KMS-11 (cell line): ENCODE data around the gene RAPGEF5.

Experiments
- H2AFZ ChIP-seq: fragments of 200-600 bp; sonication (generic); 2 replicates; pipeline ENCODE4 v1.6.1; 2016; ENCODE audit warnings: antibody characterized with exemption, mixed run types, low read depth
- H3K27ac ChIP-seq: fragments of 200-600 bp; sonication (generic); 2 replicates; pipeline ENCODE4 v1.6.1; 2016; ENCODE audit warnings: mild to moderate bottlenecking, mixed run types
- H3K27me3 ChIP-seq: fragments of 200-600 bp; sonication (generic); 2 replicates; pipeline ENCODE4 v1.6.1; 2017; ENCODE audit warnings: mild to moderate bottlenecking, low read depth, mixed run types, moderate library complexity; ENCODE audit not compliant: insufficient read depth
- H3K36me3 ChIP-seq: fragments of 200-600 bp; sonication (generic); 2 replicates; pipeline ENCODE4 v1.6.1; 2017; ENCODE audit warnings: mild to moderate bottlenecking, mixed run types; ENCODE audit not compliant: insufficient read depth
- H3K4me1 ChIP-seq: fragments of 200-600 bp; sonication (generic); 2 replicates; pipeline ENCODE4 v1.6.1; 2016; ENCODE audit warnings: mild to moderate bottlenecking, low read depth, mixed run types; ENCODE audit not compliant: poor library complexity, severe bottlenecking
- H3K4me2 ChIP-seq: fragments of 200-600 bp; sonication (generic); 2 replicates; pipeline ENCODE4 v1.7.0; 2016; ENCODE audit warnings: mild to moderate bottlenecking, mixed run types
- H3K4me3 ChIP-seq: fragments of 200-600 bp; sonication (generic); IDR thresholded peaks from 2 replicates; pipeline ENCODE4 v1.6.1; 2017; ENCODE audit warnings: low read depth, low read length, mixed read lengths; ENCODE audit not compliant: insufficient read depth
- H3K79me2 ChIP-seq: fragments of 200-600 bp; sonication (generic); 2 replicates; pipeline ENCODE4 v1.6.1; 2016; ENCODE audit warnings: low read depth, mixed run types; ENCODE audit not compliant: insufficient read depth
- H3K9ac ChIP-seq: fragments of 200-600 bp; sonication (generic); 2 replicates; pipeline ENCODE4 v1.6.1; 2016; ENCODE audit warnings: mild to moderate bottlenecking, mixed run types
- H4K20me1 ChIP-seq: fragments of 200-600 bp; sonication (generic); 2 replicates; pipeline ENCODE4 v1.6.1; 2016; ENCODE audit warnings: mild to moderate bottlenecking, mixed run types; ENCODE audit not compliant: insufficient read depth
- TF ChIP-seq, protein P1 (sequence below): fragments of 200-600 bp; sonication (generic); conservative IDR thresholded peaks from 2 replicates; pipeline ENCODE4 v1.6.1; 2017; ENCODE audit warnings: low read depth, mild to moderate bottlenecking, antibody characterized with exemption, low read length, moderate library complexity, mixed read lengths

Gene RAPGEF5

DNA sequence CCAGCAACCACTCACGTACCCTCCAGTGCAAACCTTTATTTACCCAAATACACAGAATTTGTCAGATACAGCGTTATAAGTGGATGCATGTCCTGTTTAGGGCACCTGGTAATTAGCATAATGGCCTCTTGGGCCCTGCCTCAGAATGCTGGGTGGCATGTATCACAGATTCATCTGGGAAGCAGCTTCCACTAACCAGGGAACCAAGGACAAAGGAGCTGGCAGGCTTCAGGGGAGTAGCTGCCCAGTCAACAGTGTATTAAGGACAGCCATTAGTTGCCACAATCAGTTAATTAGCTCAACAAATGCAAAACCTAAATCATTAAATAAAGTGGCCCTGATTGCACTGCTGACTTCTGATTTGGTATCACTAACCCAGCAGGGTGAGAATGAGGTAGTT, 105.7 kb downstream of the RAPGEF5 start:
- H3K27me3 ChIP-seq, result no peaks in the 10 kb centered on the region
- H3K4me2 ChIP-seq, result no peak overlapping the region
- H2AFZ ChIP-seq, result no peak overlapping the region
- H3K27ac ChIP-seq, result no peak overlapping the region
- H4K20me1 ChIP-seq, result no peaks in the 10 kb centered on the region
- H3K79me2 ChIP-seq, result no peaks in the 10 kb centered on the region
- H3K36me3 ChIP-seq, result no peaks in the 10 kb centered on the region
- no peak overlapping the region for H3K9ac ChIP-seq
- H3K4me3 ChIP-seq, result no peak overlapping the region
- TF ChIP-seq, protein P1, sequence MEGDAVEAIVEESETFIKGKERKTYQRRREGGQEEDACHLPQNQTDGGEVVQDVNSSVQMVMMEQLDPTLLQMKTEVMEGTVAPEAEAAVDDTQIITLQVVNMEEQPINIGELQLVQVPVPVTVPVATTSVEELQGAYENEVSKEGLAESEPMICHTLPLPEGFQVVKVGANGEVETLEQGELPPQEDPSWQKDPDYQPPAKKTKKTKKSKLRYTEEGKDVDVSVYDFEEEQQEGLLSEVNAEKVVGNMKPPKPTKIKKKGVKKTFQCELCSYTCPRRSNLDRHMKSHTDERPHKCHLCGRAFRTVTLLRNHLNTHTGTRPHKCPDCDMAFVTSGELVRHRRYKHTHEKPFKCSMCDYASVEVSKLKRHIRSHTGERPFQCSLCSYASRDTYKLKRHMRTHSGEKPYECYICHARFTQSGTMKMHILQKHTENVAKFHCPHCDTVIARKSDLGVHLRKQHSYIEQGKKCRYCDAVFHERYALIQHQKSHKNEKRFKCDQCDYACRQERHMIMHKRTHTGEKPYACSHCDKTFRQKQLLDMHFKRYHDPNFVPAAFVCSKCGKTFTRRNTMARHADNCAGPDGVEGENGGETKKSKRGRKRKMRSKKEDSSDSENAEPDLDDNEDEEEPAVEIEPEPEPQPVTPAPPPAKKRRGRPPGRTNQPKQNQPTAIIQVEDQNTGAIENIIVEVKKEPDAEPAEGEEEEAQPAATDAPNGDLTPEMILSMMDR, result no peak
- H3K4me1 ChIP-seq, result peaks cover 15% of the 10 kb centered on the region

DNA sequence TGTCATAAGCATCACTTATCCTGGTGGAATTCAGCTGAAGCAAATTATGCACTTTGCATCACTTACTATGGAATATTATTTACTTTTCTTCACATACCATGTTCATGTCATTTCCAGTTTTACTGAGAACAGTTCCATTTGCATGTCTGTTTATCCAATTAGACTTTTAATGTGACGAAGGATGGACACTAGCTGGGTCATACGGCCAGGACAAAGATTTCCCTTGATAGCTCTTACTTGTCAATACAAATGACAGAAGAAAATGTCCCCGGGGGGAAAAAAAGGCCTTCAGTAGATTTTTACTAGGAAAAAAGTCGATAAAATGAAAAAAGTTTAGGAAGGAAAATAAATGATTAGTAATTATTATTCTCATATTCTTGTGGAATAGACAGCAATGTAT, 106.6 kb downstream of the RAPGEF5 start:
- Histone ChIP-seq H4K20me1 (no peaks in the 10 kb centered on the region), H3K79me2 (no peaks in the 10 kb centered on the region), H3K4me1 (peaks cover 6% of the 10 kb centered on the region), H3K36me3 (no peaks in the 10 kb centered on the region), H3K4me3 (no peak overlapping the region), H3K27ac (no peak overlapping the region), H2AFZ (no peak overlapping the region), H3K4me2 (no peak overlapping the region), H3K9ac (no peak overlapping the region), H3K27me3 (no peaks in the 10 kb centered on the region)
- TF ChIP-seq, protein P1, result no peak

DNA sequence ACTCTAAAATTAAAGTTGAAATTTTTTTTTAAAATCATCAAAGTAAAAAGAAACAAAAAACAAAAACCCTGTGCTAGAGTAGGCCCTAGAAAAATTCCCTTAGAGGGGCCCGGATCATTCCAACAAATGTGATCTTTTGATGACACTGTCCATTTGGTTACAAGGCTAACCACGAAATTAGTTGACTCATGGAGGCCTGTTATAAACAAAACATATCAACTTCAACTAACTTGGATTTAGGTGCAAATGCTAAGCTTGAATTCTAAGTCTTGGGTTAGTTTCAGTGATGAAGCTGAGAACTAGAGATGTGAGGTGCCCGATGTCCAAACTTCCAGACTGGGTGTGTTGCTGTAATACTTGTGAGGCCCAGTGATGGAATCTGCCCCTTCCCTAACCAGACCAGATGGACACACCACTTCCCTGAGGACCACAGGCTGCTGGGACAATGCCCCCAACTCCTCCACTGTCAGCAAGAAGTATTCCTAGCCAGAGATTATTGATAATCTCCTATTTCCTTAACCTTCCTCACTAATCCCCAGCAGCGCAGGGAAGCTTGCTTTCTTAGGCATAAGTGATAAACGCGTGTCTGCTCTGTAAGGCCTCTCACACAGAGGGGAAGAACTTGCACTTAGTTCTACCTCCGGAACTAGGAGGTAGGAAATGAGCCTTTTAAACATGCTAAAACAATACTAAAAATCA, 108.7 kb downstream of the RAPGEF5 start:
- no peaks in the 10 kb centered on the region for H4K20me1 ChIP-seq
- no peaks in the 10 kb centered on the region for H3K27me3 ChIP-seq
- no peaks in the 10 kb centered on the region for H3K4me1 ChIP-seq
- no peak overlapping the region for H2AFZ ChIP-seq
- TF ChIP-seq, protein P1, result no peak
- H3K4me2 ChIP-seq, result no peak overlapping the region
- no peaks in the 10 kb centered on the region for H3K79me2 ChIP-seq
- no peak overlapping the region for H3K4me3 ChIP-seq
- H3K27ac ChIP-seq, result no peak overlapping the region
- H3K36me3 ChIP-seq, result no peaks in the 10 kb centered on the region
- H3K9ac ChIP-seq, result no peak overlapping the region

DNA sequence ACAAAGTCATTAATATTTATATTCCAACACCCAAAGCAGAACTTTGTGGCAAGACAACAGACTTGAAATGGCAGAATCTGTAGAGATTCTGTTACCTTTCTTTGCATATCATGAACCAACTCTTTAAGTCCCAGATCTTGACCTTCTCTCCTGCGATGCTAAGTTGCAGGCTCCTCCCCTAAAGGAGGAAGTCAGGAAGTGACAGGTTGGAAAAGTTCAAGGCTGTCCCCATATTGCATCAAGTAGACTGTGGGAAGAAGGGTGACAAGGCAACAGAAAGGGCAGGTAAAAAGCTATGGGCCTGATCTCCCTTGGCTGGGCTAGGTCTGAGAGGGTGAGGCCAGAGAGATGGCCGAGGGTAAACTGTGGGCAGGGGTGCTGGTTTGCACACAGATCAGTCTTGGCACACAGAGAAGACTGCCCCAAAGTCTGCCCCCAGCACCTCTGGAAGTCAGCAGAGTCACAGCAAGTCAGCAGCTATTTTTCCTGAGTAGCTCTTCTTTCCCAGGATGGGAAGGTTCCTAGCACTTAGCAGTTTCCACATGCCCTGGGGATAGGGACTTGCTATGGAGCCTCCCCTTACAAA, 115.1 kb downstream of the RAPGEF5 start:
- Histone ChIP-seq H3K4me2 (no peak overlapping the region), H2AFZ (no peak overlapping the region), H3K4me3 (no peak overlapping the region), H3K27me3 (no peaks in the 10 kb centered on the region), H3K36me3 (no peaks in the 10 kb centered on the region), H4K20me1 (no peaks in the 10 kb centered on the region), H3K27ac (no peak overlapping the region), H3K4me1 (no peaks in the 10 kb centered on the region), H3K9ac (no peak overlapping the region), H3K79me2 (no peaks in the 10 kb centered on the region)
- TF ChIP-seq, protein P1, result no peak
